ENCODE data around the gene BYSL.

The BYSL gene

DNA sequence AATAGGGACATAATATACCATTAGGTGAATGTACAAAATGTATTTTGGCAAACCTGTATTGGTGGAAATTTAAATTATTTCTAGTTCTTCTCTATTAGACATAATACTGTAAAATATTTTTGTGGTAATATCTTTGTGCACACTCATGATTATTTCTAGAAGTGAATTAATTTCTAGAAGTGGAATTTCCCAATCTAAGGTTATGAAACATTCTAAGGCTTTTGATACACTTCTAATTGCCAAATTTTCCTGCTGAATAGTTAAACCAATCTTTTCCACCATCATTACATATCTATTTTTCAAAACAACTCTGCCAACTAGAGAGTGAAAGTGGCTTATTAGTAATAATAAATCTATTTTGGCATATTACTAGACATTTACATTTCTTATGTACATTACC, 22.2 kb downstream of the BYSL start:
- no peak for DNase-seq

- DNase-seq, result no peak
Observed at GRCh38 chr6:41947581-41948220, 26.4 kb downstream of the BYSL start.

GRCh38 chr6:41954668-41955067, 33.4 kb downstream of the BYSL start:
- DNase-seq, result no peak

DNA sequence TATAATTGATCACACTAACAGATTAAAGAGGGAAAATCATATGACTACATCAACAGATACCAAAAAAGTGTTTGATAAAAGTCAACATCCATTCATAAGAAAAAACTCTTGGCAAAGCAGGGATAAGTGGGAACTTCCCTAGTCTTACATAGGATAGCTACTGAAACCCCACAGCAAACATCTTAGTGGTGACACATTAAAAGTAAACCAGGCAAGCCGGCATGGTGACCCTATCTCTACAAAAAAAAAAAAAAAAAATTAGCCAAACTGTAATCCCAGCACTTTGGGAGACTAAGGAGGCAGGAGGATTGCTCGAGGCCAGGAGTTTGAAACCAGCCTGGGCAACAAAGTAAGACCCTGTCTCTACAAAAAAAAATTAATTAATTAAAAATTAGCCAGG, 34.1 kb downstream of the BYSL start:
- no peak for DNase-seq

GRCh38 chr6:41957117-41957516, 35.8 kb downstream of the BYSL start:
- DNase-seq, result no peak

DNA sequence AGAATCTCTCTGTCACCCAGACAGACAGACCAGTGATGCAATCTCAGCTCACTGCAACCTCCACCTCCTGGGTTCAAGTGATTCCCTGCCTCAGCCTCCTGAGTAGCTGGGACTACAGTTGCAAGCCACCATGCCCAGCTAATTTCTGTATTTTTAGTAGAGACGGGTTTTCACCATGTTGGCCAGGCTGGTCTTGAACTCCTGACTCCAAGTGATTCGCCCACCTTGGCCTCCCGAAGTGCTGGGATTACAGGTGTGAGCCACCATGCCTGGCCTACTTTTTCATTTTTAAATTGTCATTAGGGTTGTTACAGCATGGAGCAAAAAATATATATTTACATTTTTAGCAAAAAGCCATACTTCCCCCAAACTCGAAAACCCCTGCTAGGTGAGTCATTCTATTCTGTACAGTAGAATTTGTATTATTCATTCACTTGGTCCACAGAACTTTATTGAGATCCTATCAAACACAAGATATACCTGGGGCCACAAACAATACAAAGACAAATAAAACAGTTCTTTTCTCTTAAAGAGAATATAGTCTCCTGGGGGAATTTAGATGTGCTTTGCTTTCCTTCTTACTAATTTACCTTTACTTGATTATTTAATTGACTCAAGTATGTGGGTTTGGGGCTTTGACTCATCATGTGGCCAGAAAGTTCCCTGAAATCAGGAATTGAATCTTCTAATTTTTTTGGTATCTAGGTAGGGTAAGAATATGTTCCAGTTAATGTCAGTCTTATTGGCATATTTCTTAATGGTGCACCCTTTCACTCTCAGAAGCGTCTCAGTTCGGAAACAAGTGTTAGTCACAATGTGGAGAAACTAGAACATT, 36.9 kb downstream of the BYSL start:
- DNase-seq, result peak; percentile 45

GRCh38 chr6:41960028-41960427, 38.7 kb downstream of the BYSL start:
- DNase-seq, result no peak

DNA sequence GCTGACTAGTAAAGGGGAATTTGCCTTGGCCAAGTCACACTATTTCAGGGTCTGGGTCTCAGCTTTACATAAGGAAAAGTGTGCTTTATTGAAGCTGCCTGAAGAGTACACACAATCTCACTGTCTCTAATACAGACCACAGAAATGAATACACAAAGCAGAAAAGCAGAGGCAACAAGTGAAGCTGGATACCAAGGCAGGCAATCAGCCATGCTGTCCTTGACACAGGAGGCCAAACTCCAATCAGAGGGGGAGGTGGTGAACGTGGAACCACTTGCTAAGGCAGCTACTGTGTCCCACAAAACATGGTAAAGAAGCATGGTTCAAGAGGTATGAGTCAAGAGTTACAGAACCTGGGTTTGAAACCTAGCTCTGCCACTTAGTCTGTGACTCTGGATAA, 42.1 kb downstream of the BYSL start:
- DNase-seq, result no peak

DNA sequence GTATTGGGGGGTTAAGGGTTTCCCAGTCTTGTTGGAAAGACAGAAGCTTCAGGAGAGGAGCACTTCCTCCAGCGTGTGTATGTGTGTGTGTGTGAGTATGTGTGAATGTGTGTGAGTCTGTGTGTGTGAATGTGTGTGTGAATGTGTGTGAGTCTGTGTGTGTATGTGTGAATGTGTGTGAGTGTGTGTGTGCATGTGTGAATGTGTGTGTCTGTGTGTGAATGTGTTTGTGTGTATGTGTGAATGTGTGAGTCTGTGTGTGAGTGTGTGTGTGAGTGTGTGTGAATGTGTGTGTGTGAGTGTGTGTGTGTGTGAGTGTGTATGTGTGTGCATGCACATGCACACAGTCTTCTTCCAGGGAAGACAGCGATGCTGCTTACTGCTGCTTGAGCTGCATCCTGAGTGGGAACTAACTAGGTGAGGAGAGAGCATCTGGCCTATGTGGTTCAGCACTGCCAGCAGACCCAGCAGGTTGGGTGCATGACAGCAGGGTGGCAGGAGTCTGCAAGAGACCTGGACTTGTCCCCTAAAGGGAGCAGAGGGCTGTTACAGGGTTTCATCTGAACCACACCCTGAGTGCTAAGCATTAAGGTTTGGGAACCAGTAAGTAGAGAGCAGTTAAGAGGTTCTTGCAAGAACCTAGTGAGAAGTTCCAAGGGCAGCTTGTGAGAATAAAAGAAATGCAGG, 43.0 kb downstream of the BYSL start:
- DNase-seq, result no peak

DNA sequence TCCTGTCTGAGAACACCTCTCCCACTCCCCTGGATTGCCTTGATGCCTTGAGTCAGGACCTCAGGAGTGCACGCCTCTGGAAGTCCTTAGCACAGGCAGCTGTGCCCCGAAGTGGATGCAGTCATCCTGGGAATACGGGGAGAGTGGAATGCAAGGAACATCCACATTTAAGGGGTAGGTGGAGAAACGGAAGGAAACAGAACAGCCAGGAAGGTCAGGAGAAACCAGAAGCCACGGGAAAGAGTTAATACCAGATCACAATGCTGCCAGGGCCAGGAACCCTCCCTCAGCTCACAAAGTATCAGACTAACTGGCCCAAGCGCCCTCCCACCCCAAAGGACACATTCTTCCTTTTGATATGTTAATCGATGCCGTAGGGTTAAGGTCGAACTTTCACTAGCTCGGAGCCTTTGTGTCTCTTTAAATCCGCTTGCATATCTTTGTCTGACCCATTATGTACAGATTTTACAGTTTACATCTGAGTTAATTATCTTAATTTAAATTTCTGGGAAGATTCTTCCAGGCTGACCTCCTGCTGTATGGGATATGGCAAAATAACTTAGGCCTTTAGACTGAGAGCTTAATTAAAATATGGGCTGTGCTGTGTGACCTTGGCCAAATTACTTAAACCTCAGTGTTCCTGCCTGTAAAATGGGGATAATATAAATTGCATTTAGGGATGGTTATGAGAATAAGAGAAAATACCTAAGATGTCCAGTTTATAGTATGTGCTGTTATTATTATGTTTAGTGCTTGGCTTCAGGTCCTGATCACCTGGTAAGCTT, 44.3 kb downstream of the BYSL start:
- no peak for DNase-seq

DNA sequence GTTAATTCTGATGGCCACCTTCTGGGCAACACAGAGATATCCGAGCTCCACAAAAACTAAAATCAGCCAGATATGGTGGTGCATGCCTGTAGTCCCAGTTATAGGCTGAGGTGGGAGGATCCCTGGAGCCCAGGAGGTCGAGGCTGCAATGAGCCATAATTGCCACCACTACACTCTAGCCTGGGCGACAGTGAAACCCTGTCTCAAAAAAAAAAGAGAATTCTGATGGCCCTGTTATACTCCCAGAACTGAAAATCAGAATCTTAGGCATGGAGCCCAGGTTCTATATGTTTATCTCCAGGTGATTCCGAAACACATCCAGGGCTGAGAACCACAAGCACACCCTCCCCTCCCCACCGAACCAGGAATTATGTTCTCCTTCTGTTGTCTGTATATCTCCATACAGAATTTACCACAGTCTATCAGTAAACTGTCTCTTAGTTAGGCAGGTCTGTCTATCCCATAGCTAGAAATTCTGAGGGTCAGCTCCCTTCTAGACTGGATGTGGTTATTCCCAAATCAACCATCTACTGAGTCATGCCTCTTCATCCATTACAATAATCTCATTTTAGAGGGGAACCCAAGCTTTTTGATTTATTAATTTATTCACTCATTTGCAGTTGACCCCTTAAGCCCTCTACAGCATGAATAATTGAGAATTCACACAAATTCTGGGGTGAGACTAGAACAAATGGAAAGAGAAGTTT, 45.1 kb downstream of the BYSL start:
- no peak for DNase-seq

DNA sequence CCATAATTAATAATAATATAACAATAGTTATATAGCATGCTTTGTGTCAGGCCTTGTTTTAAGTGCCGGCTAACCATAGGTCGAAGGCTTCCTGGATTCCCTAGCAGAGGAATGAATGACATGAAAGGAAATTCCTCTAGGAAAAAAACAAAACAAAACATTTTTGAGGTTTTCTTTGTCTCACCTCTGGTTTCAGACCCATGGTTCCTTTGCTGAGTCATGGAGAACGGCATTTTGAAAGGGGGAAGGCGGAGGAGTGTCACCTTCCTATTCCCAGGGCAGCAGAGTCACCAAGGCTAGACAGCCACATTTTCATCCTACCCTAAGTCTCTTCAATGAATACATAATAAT, 45.6 kb downstream of the BYSL start:
- DNase-seq, result no peak

GRCh38 chr6:41967312-41968287, 46.3 kb downstream of the BYSL start:
- DNase-seq, result no peak

GRCh38 chr6:41970436-41970846, 49.1 kb downstream of the BYSL start:
- peak; percentile 72 for DNase-seq

DNA sequence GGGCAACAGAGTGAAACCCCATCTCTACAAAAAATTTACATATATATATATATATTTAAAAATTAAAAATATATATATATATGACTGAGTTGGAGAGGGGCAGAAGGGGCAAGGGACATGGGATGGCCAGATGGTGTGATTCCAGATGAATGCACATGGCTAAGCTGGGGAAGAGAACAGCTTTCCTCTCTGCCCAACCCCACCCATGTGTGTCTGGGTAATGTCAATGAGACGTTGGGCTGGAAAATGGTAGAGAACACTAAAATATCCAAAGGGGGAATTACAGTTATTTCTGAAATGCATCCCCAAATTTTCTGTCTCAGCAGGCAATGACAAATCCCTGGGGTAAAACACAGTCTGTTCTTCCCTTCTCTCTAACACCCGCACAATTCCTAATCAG, 51.5 kb downstream of the BYSL start:
- DNase-seq, result no peak

DNA sequence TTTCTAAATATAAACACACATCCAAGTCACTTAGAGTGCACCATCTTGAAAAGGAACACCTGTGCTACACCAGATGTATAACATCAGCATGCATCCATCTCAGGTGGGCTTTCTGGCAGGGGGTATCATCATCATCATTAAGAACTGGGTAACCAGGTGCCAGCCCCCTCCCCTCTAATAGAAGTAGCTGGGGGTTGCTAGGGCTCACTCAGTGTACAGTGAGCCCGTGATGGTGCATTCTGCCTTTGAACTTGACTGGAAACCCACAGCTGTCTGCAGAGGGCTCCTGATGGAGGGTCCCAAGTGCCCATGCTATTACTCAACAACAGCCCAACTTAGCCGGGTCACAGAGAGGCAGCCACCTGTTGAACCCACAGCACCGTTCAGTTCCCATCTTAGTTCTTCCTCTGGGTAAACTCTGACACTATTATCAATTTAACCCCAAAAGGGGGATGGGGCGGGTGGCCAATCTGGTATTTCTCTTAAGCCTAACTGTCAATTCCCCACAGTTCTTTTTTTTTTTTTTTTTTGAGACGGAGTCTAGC, 53.1 kb downstream of the BYSL start:
- no peak for DNase-seq

GRCh38 chr6:41975276-41975675, 54.0 kb downstream of the BYSL start:
- no peak for DNase-seq

- DNase-seq, result peak; percentile 40
Observed at GRCh38 chr6:41976794-41977484, 55.6 kb downstream of the BYSL start.

Data from activated naive CD4-positive, alpha-beta T cell treated with anti-CD3 and anti-CD28 coated beads, Interleukin-2, amount 50 U/mL, for 16 hours (primary cell).